ENCODE data around the gene YIPF4.
"Not testable (repeated sequence)": the region's sequence is repeated elsewhere in the genome, so short reads cannot be mapped to it uniquely, and the experiment has no call there.

DNA sequence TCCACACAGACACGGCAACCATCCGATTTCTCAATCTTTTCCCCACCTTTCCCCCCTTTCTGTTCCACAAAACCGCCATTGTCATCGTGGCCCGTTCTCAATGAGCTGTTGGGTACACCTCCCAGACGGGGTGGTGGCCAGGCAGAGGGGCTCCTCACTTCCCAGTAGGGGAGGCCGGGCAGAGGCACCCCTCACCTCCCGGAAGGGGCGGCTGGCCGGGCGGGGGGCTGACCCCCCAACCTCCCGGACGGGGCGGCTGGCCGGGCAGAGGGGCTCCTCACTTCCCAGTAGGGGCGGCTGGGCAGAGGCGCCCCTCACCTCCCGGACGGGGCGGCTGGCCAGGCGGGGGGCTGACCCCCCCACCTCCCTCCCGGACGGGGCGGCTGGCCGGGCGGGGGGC is 15.8 kb downstream of the YIPF4 start:
- TF ChIP-seq, protein P1, sequence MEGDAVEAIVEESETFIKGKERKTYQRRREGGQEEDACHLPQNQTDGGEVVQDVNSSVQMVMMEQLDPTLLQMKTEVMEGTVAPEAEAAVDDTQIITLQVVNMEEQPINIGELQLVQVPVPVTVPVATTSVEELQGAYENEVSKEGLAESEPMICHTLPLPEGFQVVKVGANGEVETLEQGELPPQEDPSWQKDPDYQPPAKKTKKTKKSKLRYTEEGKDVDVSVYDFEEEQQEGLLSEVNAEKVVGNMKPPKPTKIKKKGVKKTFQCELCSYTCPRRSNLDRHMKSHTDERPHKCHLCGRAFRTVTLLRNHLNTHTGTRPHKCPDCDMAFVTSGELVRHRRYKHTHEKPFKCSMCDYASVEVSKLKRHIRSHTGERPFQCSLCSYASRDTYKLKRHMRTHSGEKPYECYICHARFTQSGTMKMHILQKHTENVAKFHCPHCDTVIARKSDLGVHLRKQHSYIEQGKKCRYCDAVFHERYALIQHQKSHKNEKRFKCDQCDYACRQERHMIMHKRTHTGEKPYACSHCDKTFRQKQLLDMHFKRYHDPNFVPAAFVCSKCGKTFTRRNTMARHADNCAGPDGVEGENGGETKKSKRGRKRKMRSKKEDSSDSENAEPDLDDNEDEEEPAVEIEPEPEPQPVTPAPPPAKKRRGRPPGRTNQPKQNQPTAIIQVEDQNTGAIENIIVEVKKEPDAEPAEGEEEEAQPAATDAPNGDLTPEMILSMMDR (IDR thresholded peaks at IDR 0.05 in 4 of 5, conservative IDR thresholded peaks at IDR 0.05 in 1 of 5), result not testable (repeated sequence)
- not testable (repeated sequence) for TF ChIP-seq POLR2A (IDR thresholded peaks at IDR 0.05)

Measured in gastrocnemius medialis (tissue), 4 donors.